Activated CD8-positive, alpha-beta memory T cell treated with anti-CD3 and anti-CD28 coated beads for 4 hours (primary cell): ENCODE data around the gene TBCC.
A peak's percentile ranks its signal among the peaks of the same experiment; 100 is the strongest.
"Not testable (repeated sequence)": the region's sequence is repeated elsewhere in the genome, so short reads cannot be mapped to it uniquely, and the experiment has no call there.

Experiments
- DNase-seq, 2 donors: peaks; one replicate each; pipeline ENCODE4 v3.0.0-alpha.2; 2020; ENCODE audit warnings: low read depth in 2 of 2

The TBCC gene

GRCh38 chr6:42733867-42734481 lies 11.9 kb downstream of the TBCC start:
- not testable (repeated sequence) for DNase-seq

- DNase-seq = no peak
These were observed 16.2 kb downstream of the TBCC start for GRCh38 chr6:42729731-42730130.

- DNase-seq = no peak
These were observed 18.3 kb downstream of the TBCC start for GRCh38 chr6:42727627-42728026.

GRCh38 chr6:42727087-42727611 lies 18.8 kb downstream of the TBCC start:
- no peak for DNase-seq

GRCh38 chr6:42726485-42727086 lies 19.3 kb downstream of the TBCC start:
- DNase-seq = peak; percentile 25 to 72

- DNase-seq = no peak
These were observed 19.9 kb downstream of the TBCC start for GRCh38 chr6:42726026-42726425.

- no peak for DNase-seq
These were observed 21.1 kb downstream of the TBCC start for GRCh38 chr6:42724825-42725224.

GRCh38 chr6:42722497-42722896 lies 23.4 kb downstream of the TBCC start, which contains the start of gene PRPH2:
TSS of gene PRPH2 (minus strand) at chr6:42722597. CDS start at chr6:42722334, 263 bp downstream.
- no peak for DNase-seq

GRCh38 chr6:42720739-42721138 lies 25.2 kb downstream of the TBCC start:
- no peak for DNase-seq

- DNase-seq = no peak
These were observed 30.0 kb downstream of the TBCC start for GRCh38 chr6:42715871-42716270.

GRCh38 chr6:42714098-42714761 lies 31.7 kb downstream of the TBCC start:
- no peak for DNase-seq

- DNase-seq = no peak
These were observed 34.0 kb downstream of the TBCC start for GRCh38 chr6:42711930-42712329.

- no peak for DNase-seq
These were observed 35.6 kb downstream of the TBCC start for GRCh38 chr6:42710316-42710715.

GRCh38 chr6:42709871-42710270 lies 36.0 kb downstream of the TBCC start:
- DNase-seq = no peak

GRCh38 chr6:42708096-42708495 lies 37.8 kb downstream of the TBCC start:
- no peak for DNase-seq

GRCh38 chr6:42707595-42707994 lies 38.3 kb downstream of the TBCC start:
- DNase-seq = no peak

GRCh38 chr6:42704937-42705374 lies 40.9 kb downstream of the TBCC start:
- DNase-seq = no peak

- no peak for DNase-seq
These were observed 41.5 kb downstream of the TBCC start for GRCh38 chr6:42704251-42704936.

GRCh38 chr6:42702786-42703185 lies 43.1 kb downstream of the TBCC start:
- not testable (repeated sequence) for DNase-seq

- DNase-seq = no peak
These were observed 43.7 kb downstream of the TBCC start for GRCh38 chr6:42702200-42702599.

- DNase-seq = no peak
These were observed 47.7 kb downstream of the TBCC start for GRCh38 chr6:42698217-42698616.

- no peak for DNase-seq
These were observed 48.6 kb downstream of the TBCC start for GRCh38 chr6:42697268-42697655.
